C4-2B (cell line): Measurements from ENCODE around the gene NPTXR.

Source experiments
- H3K27ac ChIP-seq: fragments of 450-650 bp; 2 replicates; pipeline ENCODE4 v1.5.1; 2017
- ZFX ChIP-seq: fragments of 450-650 bp; IDR thresholded peaks from 2 replicates; pipeline ENCODE4 v1.6.1; 2017
- TF ChIP-seq, protein P1 (sequence below): fragments of 450-650 bp; conservative IDR thresholded peaks from 2 replicates; pipeline ENCODE4 v1.5.1; 2017; ENCODE audit warnings: mild to moderate bottlenecking

Gene NPTXR

DNA sequence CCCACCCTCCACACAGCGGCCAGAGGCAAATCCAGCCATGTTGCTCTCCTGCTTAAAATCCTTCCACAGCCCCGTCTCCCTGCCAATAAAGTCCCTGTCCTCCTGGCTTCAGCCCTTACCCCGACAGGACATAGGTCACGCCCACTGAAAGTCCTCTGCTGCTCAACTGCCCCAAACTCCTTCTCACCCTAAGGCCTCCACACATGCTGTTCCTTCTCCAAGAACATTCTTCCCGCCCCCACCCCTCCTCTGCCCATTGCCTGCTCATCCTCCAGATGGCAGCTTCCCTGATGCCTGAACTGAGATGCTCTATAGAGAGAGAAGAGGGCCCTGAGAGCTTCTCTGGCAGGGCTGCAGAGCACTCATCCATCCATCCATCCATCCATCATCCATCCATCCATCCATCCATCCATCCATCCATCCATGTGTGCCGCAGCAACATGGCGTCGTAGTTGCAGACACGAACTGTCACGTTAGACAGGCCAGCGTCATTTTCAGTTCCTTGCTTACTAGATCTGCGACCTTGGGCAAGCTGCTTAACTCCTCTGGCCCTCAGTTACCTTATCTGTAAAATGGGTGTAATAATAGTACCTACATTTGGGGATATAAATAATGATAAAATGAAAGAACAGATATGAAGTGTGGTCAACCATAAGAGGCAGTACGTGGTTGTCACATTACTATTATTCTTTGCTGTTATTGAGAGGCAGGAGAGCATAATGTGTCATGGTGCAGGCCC lies 9.4 kb downstream of the NPTXR start:
- no peak overlapping the region for H3K27ac ChIP-seq
- TF ChIP-seq, protein P1, sequence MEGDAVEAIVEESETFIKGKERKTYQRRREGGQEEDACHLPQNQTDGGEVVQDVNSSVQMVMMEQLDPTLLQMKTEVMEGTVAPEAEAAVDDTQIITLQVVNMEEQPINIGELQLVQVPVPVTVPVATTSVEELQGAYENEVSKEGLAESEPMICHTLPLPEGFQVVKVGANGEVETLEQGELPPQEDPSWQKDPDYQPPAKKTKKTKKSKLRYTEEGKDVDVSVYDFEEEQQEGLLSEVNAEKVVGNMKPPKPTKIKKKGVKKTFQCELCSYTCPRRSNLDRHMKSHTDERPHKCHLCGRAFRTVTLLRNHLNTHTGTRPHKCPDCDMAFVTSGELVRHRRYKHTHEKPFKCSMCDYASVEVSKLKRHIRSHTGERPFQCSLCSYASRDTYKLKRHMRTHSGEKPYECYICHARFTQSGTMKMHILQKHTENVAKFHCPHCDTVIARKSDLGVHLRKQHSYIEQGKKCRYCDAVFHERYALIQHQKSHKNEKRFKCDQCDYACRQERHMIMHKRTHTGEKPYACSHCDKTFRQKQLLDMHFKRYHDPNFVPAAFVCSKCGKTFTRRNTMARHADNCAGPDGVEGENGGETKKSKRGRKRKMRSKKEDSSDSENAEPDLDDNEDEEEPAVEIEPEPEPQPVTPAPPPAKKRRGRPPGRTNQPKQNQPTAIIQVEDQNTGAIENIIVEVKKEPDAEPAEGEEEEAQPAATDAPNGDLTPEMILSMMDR = no peak
- TF ChIP-seq ZFX = no peak

- TF ChIP-seq, protein P1 = no peak
- TF ChIP-seq ZFX = no peak
- no peak overlapping the region for H3K27ac ChIP-seq
Measured at GRCh38 chr22:38833061-38833460, 10.8 kb downstream of the NPTXR start.

GRCh38 chr22:38832005-38832978 lies 11.5 kb downstream of the NPTXR start:
- no peak overlapping the region for H3K27ac ChIP-seq
- TF ChIP-seq, protein P1 = no peak
- TF ChIP-seq ZFX = no peak

- TF ChIP-seq ZFX = no peak
- TF ChIP-seq, protein P1 = no peak
- H3K27ac ChIP-seq = no peak overlapping the region
Measured at GRCh38 chr22:38831166-38831945, 12.5 kb downstream of the NPTXR start.

DNA sequence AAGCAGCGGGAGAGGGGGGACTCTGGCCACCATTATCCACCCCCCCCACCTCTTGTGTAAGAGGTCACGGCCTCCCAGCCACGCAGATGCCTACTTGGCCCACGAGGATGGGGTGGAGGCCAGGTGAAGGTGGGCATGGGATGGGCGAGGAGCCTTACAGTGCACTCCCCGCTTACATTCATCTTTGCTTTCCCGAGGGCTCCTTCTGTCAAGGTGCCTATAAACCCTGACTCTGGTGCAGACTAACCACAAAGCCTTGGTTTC lies 13.1 kb downstream of the NPTXR start:
- H3K27ac ChIP-seq = no peak overlapping the region
- no peak for TF ChIP-seq ZFX
- TF ChIP-seq, protein P1 = no peak

GRCh38 chr22:38830026-38830844 lies 13.6 kb downstream of the NPTXR start:
- H3K27ac ChIP-seq = no peak overlapping the region
- TF ChIP-seq, protein P1 = no peak
- TF ChIP-seq ZFX = no peak
